GM23248 (cell line): ENCODE data around the gene PIGB. TPM values are rescaled to one million over a fixed set of nuclear protein-coding genes. Genes with fewer than 3 reads are reported as not detected.

Experiments
- DNase-seq: peaks from one replicate; pipeline ENCODE4 v3.0.0-alpha.2; 2015
- H2AFZ ChIP-seq: fragments of 200-600 bp; sonication (generic); 2 replicates; pipeline ENCODE4 v1.6.1; 2016; ENCODE audit warnings: antibody characterized with exemption
- H3F3A ChIP-seq: fragments of 200-600 bp; sonication (generic); 2 replicates; pipeline ENCODE4 v1.6.1; 2016; ENCODE audit warnings: mild to moderate bottlenecking, antibody characterized with exemption, mixed run types; ENCODE audit not compliant: insufficient read depth
- H3K27ac ChIP-seq: fragments of 200-600 bp; sonication (generic); 2 replicates; pipeline ENCODE4 v1.5.1; 2016; ENCODE audit warnings: mild to moderate bottlenecking
- H3K27me3 ChIP-seq: fragments of 200-600 bp; sonication (generic); replicated peaks from 2 replicates; pipeline ENCODE4 v1.6.1; 2016; ENCODE audit warnings: mild to moderate bottlenecking; ENCODE audit not compliant: insufficient read depth
- H3K36me3 ChIP-seq: fragments of 200-600 bp; sonication (generic); 2 replicates; pipeline ENCODE4 v1.6.1; 2016; ENCODE audit warnings: low read depth, mild to moderate bottlenecking
- H3K4me1 ChIP-seq: fragments of 200-600 bp; sonication (generic); 2 replicates; pipeline ENCODE4 v1.6.1; 2016; ENCODE audit warnings: mild to moderate bottlenecking; ENCODE audit not compliant: insufficient read depth
- H3K4me2 ChIP-seq: fragments of 200-600 bp; sonication (generic); one replicate; pipeline ENCODE4 v1.6.1; 2016; ENCODE audit warnings: mild to moderate bottlenecking; ENCODE audit not compliant: unreplicated experiment
- H3K4me3 ChIP-seq: fragments of 200-600 bp; sonication (generic); 2 replicates; pipeline ENCODE4 v1.5.1; 2016; ENCODE audit warnings: mild to moderate bottlenecking
- H3K79me2 ChIP-seq: fragments of 200-600 bp; sonication (generic); 2 replicates; pipeline ENCODE4 v1.6.1; 2016; ENCODE audit warnings: mild to moderate bottlenecking; ENCODE audit not compliant: insufficient read depth
- H3K9ac ChIP-seq: fragments of 200-600 bp; sonication (generic); 2 replicates; pipeline ENCODE4 v1.6.1; 2016; ENCODE audit warnings: mild to moderate bottlenecking
- H3K9me2 ChIP-seq: fragments of 200-600 bp; sonication (generic); 2 replicates; pipeline ENCODE4 v1.6.1; 2016; ENCODE audit warnings: mixed run types, mild to moderate bottlenecking, moderate library complexity; ENCODE audit not compliant: insufficient read depth
- H3K9me3 ChIP-seq: fragments of 200-600 bp; sonication (generic); one replicate; pipeline ENCODE4 v1.6.1; 2017; ENCODE audit warnings: low read depth
- H4K20me1 ChIP-seq: fragments of 200-600 bp; sonication (generic); 2 replicates; pipeline ENCODE4 v1.6.0; 2016; ENCODE audit not compliant: insufficient read depth
- EZH2 ChIP-seq: fragments of 200-600 bp; sonication (generic); IDR thresholded peaks from 2 replicates; pipeline ENCODE4 v1.6.1; 2018; ENCODE audit warnings: antibody characterized with exemption, mild to moderate bottlenecking; ENCODE audit not compliant: insufficient read depth, poor library complexity, severe bottlenecking
- EZH2phosphoT487 ChIP-seq: fragments of 200-600 bp; sonication (generic); IDR thresholded peaks from 2 replicates; pipeline ENCODE4 v1.6.1; 2018; ENCODE audit warnings: antibody characterized with exemption, moderate library complexity, mild to moderate bottlenecking, low read depth; ENCODE audit not compliant: insufficient read depth
- WGBS, 2 experiments: methylation state at CpG; one replicate each; pipeline ENCODE4 v1.1.6; 2015 to 2017; ENCODE audit warnings: low lambda C conversion rate in 2 of 2, low coverage in 1 of 2; ENCODE audit errors: missing lambda C conversion rate in 2 of 2; 5-methylcytosine and 5-hydroxymethylcytosine counted together
- in situ Hi-C: fragments of 300-500 bp; cut with MboI; formaldehyde crosslinking; loops from 2 replicates; pipeline ENCODE4 v1.15.0; 2020
- polyA plus RNA-seq: library from polyadenylated mRNA; unstranded; fragments of >200 nt; fragmentation: Nextera tagmentation; extraction: Ambion mirVana; gene quantifications from 2 replicates; pipeline ENCODE4 v1.2.1, GENCODE V29; 2016
- total RNA-seq: library from RNA; depleted of rRNA; stranded (reverse); fragments of >200 nt; shearing (Covaris generic); gene quantifications from 2 replicates; pipeline ENCODE4 v1.2.3, GENCODE V29; 2014

PIGB gene
- total and polyA plus RNA-seq, 2 experiments from 2014 or later: 10.4 to 17.2 TPM

DNA sequence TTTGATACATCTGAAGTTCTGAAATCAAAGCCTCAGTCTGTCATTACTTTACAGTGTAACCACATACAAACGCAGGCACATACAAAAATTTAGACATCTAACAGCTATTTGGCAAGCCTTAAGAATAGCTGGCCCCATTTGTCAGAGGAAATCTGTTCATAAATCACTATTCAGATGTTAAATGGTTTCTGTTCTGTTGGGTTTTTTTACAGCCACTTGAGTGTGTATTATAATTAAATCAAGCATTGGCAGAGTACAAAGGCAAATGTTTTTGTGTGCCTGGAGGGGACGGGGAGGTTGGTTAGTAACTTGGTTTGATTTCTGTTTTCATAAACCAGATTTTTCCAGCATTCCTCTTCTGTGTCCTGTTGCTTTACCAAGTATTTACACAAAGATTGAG, 24.1 kb downstream of the PIGB start:
- no peak overlapping the region for H3K27ac ChIP-seq
- H3K36me3 ChIP-seq: 0 out of 2 replicates have a peak, but pooled peaks cover 6% of the 10 kb centered on the region
- 38 to 45% methylated on average over 2 of the region's 2 CpGs for WGBS, 2 experiments
- H4K20me1 ChIP-seq: no peaks in the 10 kb centered on the region
- TF ChIP-seq EZH2 (no peak), EZH2phosphoT487 (no peak)
- no peaks in the 10 kb centered on the region for H3K9me2 ChIP-seq
- no peak overlapping the region for H2AFZ ChIP-seq
- no peaks in the 10 kb centered on the region for H3K79me2 ChIP-seq
- in situ Hi-C loops: no loop called here
- no peak overlapping the region for H3K9ac ChIP-seq
- H3K4me3 ChIP-seq: no peak overlapping the region
- peaks cover 14% of the 10 kb centered on the region; the same call in 1 of the 2 replicates for H3F3A ChIP-seq
- no peaks in the 10 kb centered on the region for H3K27me3 ChIP-seq
- peaks cover 8% of the 10 kb centered on the region; the same call in 1 of the 2 replicates for H3K4me1 ChIP-seq
- DNase-seq: no peak
- no peaks in the 10 kb centered on the region for H3K9me3 ChIP-seq
- no peak overlapping the region for H3K4me2 ChIP-seq

DNA sequence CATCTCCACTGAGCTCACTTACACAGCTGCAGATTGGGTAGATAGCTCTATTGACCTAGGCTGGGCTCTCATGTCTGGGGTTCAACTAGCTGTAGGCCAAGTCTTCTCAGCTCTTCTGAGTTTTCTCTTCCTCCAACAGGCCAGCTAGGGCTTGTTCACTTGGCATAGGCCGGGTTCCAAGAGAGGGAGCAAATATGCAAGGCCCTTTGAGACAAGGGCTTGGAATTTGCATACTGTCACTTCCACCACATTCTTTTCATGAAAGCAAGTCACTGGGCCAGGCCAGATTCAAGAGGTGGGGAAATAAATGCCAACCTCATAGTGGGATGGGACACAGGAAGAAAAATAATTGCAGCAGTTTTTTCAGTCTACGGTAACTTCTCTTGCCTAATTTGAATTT, 25.2 kb downstream of the PIGB start:
- no peak overlapping the region for H3K4me3 ChIP-seq
- H2AFZ ChIP-seq: no peak overlapping the region
- WGBS, 2 experiments: 94% methylated on average over 2 of the region's 2 CpGs

DNA sequence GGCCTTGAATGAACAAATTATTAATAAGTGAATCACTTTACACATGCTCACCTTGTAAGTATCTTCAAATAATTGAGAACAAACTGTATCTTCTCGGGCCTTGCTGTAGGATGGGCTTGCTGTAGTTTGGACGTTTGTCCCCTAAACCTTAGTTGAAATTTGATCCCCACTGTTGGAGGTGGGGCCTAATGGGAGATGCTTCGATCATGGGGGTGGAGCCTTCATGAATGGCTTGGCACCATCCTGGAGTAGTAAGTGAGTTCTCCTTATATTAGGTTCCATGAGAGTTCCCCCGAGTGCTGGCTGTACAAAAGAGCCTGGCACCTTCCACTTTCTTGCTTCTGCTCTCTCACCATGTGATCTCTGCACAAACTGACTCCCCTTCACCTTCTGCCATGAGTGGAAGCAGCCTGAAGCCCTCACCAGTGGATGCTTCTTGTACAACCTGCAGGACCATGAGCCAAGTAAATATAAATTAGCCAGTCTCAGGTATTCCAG, 29.3 kb downstream of the PIGB start:
- Histone ChIP-seq H3K4me2 (no peak overlapping the region), H3K9me3 (no peaks in the 10 kb centered on the region), H4K20me1 (no peaks in the 10 kb centered on the region), H3K4me3 (no peak overlapping the region), H3K4me1 (peaks cover 8% of the 10 kb centered on the region; the same call in 1 of the 2 replicates), H3K27me3 (no peaks in the 10 kb centered on the region), H3K79me2 (no peaks in the 10 kb centered on the region), H3F3A (peaks cover 11% of the 10 kb centered on the region; the same call in 1 of the 2 replicates), H3K27ac (no peak overlapping the region), H3K9ac (no peak overlapping the region), H2AFZ (no peak overlapping the region), H3K36me3 (no peaks in the 10 kb centered on the region; the same call in 1 of the 2 replicates), H3K9me2 (no peaks in the 10 kb centered on the region)
- DNase-seq: no peak
- no peak for TF ChIP-seq EZH2phosphoT487
- no peak for TF ChIP-seq EZH2
- 63 to 73% methylated on average over 4 of the region's 4 CpGs for WGBS, 2 experiments
- in situ Hi-C loops: no loop called here

More for the DNA sequence above, 25.2 kb downstream of the PIGB start:
- TF ChIP-seq EZH2 (no peak), EZH2phosphoT487 (no peak)
- Histone ChIP-seq H3K79me2 (no peaks in the 10 kb centered on the region), H3K27ac (peak overlapping the region; percentile 36), H3K4me1 (peaks cover 8% of the 10 kb centered on the region; the same call in 1 of the 2 replicates), H3K4me2 (no peak overlapping the region), H3K9ac (no peak overlapping the region), H3K27me3 (no peaks in the 10 kb centered on the region), H4K20me1 (no peaks in the 10 kb centered on the region), H3K9me2 (no peaks in the 10 kb centered on the region), H3K9me3 (no peaks in the 10 kb centered on the region), H3F3A (peaks cover 14% of the 10 kb centered on the region; the same call in 1 of the 2 replicates), H3K36me3 (0 out of 2 replicates have a peak, but pooled peaks cover 6% of the 10 kb centered on the region)
- DNase-seq: peak; percentile 45
- in situ Hi-C loops: no loop called here

DNA sequence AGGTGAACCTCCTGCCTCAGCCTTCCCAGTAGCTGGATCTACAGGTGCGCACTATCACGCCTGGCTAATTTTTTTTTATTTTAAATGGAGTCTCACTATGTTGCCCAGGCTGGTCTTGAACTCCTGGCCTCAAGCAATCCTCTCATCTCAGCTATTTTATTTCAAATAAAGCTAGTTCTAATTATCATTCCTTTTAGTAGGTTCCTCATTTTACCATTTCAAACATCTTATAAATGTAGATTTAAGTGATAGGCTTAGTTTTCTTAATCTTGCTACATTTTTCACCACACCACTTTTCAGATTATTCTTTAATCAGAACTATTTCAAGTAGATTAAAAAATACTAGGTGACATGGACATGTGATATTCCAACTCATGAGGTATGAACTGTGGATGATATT, 30.3 kb downstream of the PIGB start:
- no peak for DNase-seq
- in situ Hi-C loops: no loop called here
- Histone ChIP-seq H3K36me3 (no peaks in the 10 kb centered on the region; the same call in 1 of the 2 replicates), H3K9me2 (no peaks in the 10 kb centered on the region), H3K27ac (no peak overlapping the region), H3K4me2 (no peak overlapping the region), H3K27me3 (no peaks in the 10 kb centered on the region), H3K4me1 (peaks cover 4% of the 10 kb centered on the region; the same call in 1 of the 2 replicates), H3K9me3 (no peaks in the 10 kb centered on the region), H3K79me2 (no peaks in the 10 kb centered on the region), H3K4me3 (no peak overlapping the region), H3K9ac (no peak overlapping the region), H3F3A (0 out of 2 replicates have a peak, but pooled peaks cover 1% of the 10 kb centered on the region), H2AFZ (no peak overlapping the region), H4K20me1 (no peaks in the 10 kb centered on the region)
- TF ChIP-seq EZH2 (no peak), EZH2phosphoT487 (no peak)
- WGBS, 2 experiments: 98 to 100% methylated on average over 2 of the region's 2 CpGs
